ENCODE measurements around the gene GLTPD2.

- TF ChIP-seq CTCF (IDR thresholded peaks at IDR 0.05): no peak
- TF ChIP-seq POLR2A (IDR thresholded peaks at IDR 0.05): no peak
These were observed 2.7 kb upstream of the GLTPD2 start, which contains the start of gene VMO1 for GRCh38 chr17:4786106-4786511.

All from thyroid gland (tissue), 4 donors.